ENCODE measurements around the gene SLC39A11. TPM values are rescaled to one million over a fixed set of nuclear protein-coding genes. Genes with fewer than 3 reads are reported as not detected.

The SLC39A11 gene
- total and polyA plus RNA-seq, 2 donors (not counting 1 experiment from before 2014, with no cell fraction given) = 12.7 to 27.4 TPM

GRCh38 chr17:72810991-72811508 is 281.4 kb downstream of the SLC39A11 start:
- no peaks in the 10 kb centered on the region for H3K27me3 ChIP-seq (ENCODE audit: control insufficient read depth, insufficient read depth, low read length)
- H3K9me3 ChIP-seq (ENCODE audit: control insufficient read depth, insufficient read depth, low read depth, low read length) = no peaks in the 10 kb centered on the region
- H3K9ac ChIP-seq (ENCODE audit: insufficient read depth, low read length) = no peak overlapping the region
- TF ChIP-seq CTCF (conservative IDR thresholded peaks at IDR 0.05 in 1 of 2, IDR thresholded peaks at IDR 0.05 in 1 of 2; ENCODE audit: low read depth in 1 of 2, low read length in 2 of 2) = no peak
- no peak for TF ChIP-seq EZH2 (IDR thresholded peaks at IDR 0.05; ENCODE audit: low read length, missing control alignments)
- no peaks in the 10 kb centered on the region for H3K79me2 ChIP-seq (ENCODE audit: control insufficient read depth, insufficient read depth, low read length)
- H2AFZ ChIP-seq (ENCODE audit: low read length) = no peak overlapping the region
- H3K27ac ChIP-seq (ENCODE audit: insufficient read depth, low read length) = no peak overlapping the region
- no peaks in the 10 kb centered on the region for H3K36me3 ChIP-seq (ENCODE audit: control insufficient read depth, insufficient read depth, low read length)
- no peak overlapping the region for H3K4me2 ChIP-seq (ENCODE audit: extremely low read depth, insufficient read depth, low read length)
- no peak overlapping the region for H3K4me3 ChIP-seq (replicated peaks in 1 of 4; ENCODE audit: control extremely low read depth in 1 of 4, insufficient read depth in 1 of 4, low read depth in 3 of 4, low read length in 4 of 4)
- no peaks in the 10 kb centered on the region for H3K4me1 ChIP-seq (ENCODE audit: control insufficient read depth, extremely low read depth, insufficient read depth, low read length)
- DNase-seq (ENCODE audit: low read depth in 2 of 2) = no peak
- H4K20me1 ChIP-seq (ENCODE audit: control insufficient read depth, extremely low read depth, insufficient read depth, low read length) = no peaks in the 10 kb centered on the region

DNA sequence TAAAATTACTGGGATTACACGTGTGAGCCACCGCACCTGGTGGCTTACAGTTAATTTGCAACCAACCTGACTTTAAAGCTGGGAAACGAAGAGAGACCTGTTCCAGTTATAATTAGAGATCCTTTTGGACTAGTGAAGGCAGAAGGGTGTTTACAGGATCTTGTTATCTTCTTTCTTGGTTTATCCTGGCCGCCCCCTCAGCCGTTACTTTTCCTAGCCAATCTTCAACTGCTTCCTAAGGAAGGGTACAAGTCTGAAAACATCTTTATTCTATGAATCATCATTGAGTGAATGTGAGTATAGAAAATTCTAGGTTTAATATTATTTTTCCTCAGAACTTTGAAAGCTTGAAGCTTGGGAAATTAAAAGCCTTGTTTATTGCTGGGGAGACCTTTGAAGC is 286.5 kb downstream of the SLC39A11 start:
- TF ChIP-seq EZH2 (IDR thresholded peaks at IDR 0.05; ENCODE audit: low read length, missing control alignments) (no peak), CTCF (conservative IDR thresholded peaks at IDR 0.05 in 1 of 2, IDR thresholded peaks at IDR 0.05 in 1 of 2; ENCODE audit: low read depth in 1 of 2, low read length in 2 of 2) (no peak)
- no peaks in the 10 kb centered on the region for H3K4me1 ChIP-seq (ENCODE audit: control insufficient read depth, extremely low read depth, insufficient read depth, low read length)
- H3K4me3 ChIP-seq (replicated peaks in 1 of 4; ENCODE audit: control extremely low read depth in 1 of 4, insufficient read depth in 1 of 4, low read depth in 3 of 4, low read length in 4 of 4) = no peak overlapping the region
- DNase-seq (ENCODE audit: low read depth in 2 of 2) = peak in 1 of 2 donors; percentile 56
- H3K27me3 ChIP-seq (ENCODE audit: control insufficient read depth, insufficient read depth, low read length) = no peaks in the 10 kb centered on the region
- no peaks in the 10 kb centered on the region for H3K79me2 ChIP-seq (ENCODE audit: control insufficient read depth, insufficient read depth, low read length)
- no peak overlapping the region for H2AFZ ChIP-seq (ENCODE audit: low read length)
- no peak overlapping the region for H3K9ac ChIP-seq (ENCODE audit: insufficient read depth, low read length)
- H3K27ac ChIP-seq (ENCODE audit: insufficient read depth, low read length) = no peak overlapping the region
- no peaks in the 10 kb centered on the region for H3K9me3 ChIP-seq (ENCODE audit: control insufficient read depth, insufficient read depth, low read depth, low read length)
- H4K20me1 ChIP-seq (ENCODE audit: control insufficient read depth, extremely low read depth, insufficient read depth, low read length) = no peaks in the 10 kb centered on the region
- no peaks in the 10 kb centered on the region for H3K36me3 ChIP-seq (ENCODE audit: control insufficient read depth, insufficient read depth, low read length)
- no peak overlapping the region for H3K4me2 ChIP-seq (ENCODE audit: extremely low read depth, insufficient read depth, low read length)

DNA sequence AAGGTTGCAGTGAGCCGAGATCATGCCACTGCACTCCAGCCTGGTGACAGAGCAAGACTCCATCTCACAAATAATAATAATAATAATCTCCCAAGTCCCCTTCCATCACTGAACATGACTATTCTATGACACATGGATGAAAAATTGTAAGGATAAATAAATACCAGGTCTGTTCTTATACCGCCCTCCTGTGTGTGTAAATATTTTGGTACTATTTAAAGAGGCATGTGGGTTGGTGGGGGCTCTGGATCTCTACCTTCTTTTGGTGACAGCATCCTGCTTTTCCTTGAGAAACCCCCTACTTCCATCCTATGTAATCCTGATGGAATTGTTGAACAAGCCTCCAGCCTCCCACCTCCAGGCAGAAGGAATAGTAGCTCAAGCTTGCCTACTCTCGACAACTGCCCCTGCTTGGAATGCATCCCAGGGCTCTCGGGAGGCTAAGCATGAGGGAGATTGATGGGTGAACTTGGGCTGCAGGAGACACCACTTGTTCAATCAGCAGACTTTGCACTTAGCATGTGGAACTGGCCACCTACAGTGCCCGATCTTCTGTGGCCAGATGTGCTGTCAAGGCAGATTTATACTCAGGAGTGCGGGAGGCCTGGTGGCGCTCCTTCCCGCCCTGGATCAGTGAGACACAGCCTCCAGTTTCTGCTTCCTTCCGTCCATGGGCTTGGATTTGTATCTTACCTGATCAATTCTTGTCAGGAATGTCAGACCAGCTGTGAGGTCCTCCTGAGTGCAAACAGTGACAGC is 287.4 kb downstream of the SLC39A11 start:
- peak; percentile 4 to 8 for DNase-seq (ENCODE audit: low read depth in 2 of 2)
- no peak overlapping the region for H3K27ac ChIP-seq (ENCODE audit: insufficient read depth, low read length)
- H3K4me3 ChIP-seq (replicated peaks in 1 of 4; ENCODE audit: control extremely low read depth in 1 of 4, insufficient read depth in 1 of 4, low read depth in 3 of 4, low read length in 4 of 4) = no peak overlapping the region
- no peak overlapping the region for H3K4me2 ChIP-seq (ENCODE audit: extremely low read depth, insufficient read depth, low read length)
- H4K20me1 ChIP-seq (ENCODE audit: control insufficient read depth, extremely low read depth, insufficient read depth, low read length) = no peaks in the 10 kb centered on the region
- H3K4me1 ChIP-seq (ENCODE audit: control insufficient read depth, extremely low read depth, insufficient read depth, low read length) = no peaks in the 10 kb centered on the region
- H3K79me2 ChIP-seq (ENCODE audit: control insufficient read depth, insufficient read depth, low read length) = no peaks in the 10 kb centered on the region
- H2AFZ ChIP-seq (ENCODE audit: low read length) = no peak overlapping the region
- H3K27me3 ChIP-seq (ENCODE audit: control insufficient read depth, insufficient read depth, low read length) = no peaks in the 10 kb centered on the region
- H3K36me3 ChIP-seq (ENCODE audit: control insufficient read depth, insufficient read depth, low read length) = no peaks in the 10 kb centered on the region
- TF ChIP-seq CTCF (conservative IDR thresholded peaks at IDR 0.05 in 1 of 2, IDR thresholded peaks at IDR 0.05 in 1 of 2; ENCODE audit: low read depth in 1 of 2, low read length in 2 of 2) = no peak
- TF ChIP-seq EZH2 (IDR thresholded peaks at IDR 0.05; ENCODE audit: low read length, missing control alignments) = no peak
- H3K9me3 ChIP-seq (ENCODE audit: control insufficient read depth, insufficient read depth, low read depth, low read length) = no peaks in the 10 kb centered on the region
- H3K9ac ChIP-seq (ENCODE audit: insufficient read depth, low read length) = no peak overlapping the region

Measured in fibroblast of lung (primary cell).